Adrenal gland (tissue), 5 donors: ENCODE results near the gene SMS.

Experiments
- POLR2A ChIP-seq, 2 donors: fragments of 450-650 bp; IDR thresholded peaks; one replicate each; pipeline ENCODE4 v1.6.1; 2017; ENCODE audit warnings: antibody characterized with exemption in 2 of 2, mild to moderate bottlenecking in 2 of 2, moderate library complexity in 1 of 2
- TF ChIP-seq, protein P1 (sequence below), 6 experiments: fragments of 450-650 bp in 4 of 6; fragments of 200-600 bp in 2 of 6; sonication (generic) in 1 of 6; IDR thresholded peaks; 1 replicate in 5 of 6; 2 replicates in 1 of 6; pipeline versions ENCODE4 v1.5.1 to v1.8.0; 2016 to 2021; ENCODE audit warnings: antibody characterized with exemption in 6 of 6, mild to moderate bottlenecking in 2 of 6, moderate library complexity in 1 of 6
- donor health status: DM: no; HTN: no; CAD: no.

DNA sequence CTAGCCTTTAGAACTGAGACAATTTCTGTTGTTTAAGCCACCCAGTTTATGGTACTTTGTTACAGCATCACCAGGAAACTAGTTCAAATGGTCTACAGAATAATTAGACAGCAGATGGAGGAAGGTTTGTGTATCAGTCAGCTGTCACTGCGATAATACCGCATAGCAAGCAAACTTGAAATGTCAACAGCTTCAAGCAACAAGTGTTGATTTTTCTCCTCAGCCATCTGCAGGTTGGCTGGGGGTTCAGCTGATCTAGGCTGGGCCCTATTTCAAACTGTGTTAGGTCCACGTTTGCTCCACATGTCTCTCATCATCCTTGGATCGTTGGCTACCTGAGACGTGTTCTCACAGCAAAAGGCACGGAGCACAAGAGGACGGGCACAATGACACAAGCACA is 72.4 kb downstream of the SMS start:
- TF ChIP-seq, protein P1, sequence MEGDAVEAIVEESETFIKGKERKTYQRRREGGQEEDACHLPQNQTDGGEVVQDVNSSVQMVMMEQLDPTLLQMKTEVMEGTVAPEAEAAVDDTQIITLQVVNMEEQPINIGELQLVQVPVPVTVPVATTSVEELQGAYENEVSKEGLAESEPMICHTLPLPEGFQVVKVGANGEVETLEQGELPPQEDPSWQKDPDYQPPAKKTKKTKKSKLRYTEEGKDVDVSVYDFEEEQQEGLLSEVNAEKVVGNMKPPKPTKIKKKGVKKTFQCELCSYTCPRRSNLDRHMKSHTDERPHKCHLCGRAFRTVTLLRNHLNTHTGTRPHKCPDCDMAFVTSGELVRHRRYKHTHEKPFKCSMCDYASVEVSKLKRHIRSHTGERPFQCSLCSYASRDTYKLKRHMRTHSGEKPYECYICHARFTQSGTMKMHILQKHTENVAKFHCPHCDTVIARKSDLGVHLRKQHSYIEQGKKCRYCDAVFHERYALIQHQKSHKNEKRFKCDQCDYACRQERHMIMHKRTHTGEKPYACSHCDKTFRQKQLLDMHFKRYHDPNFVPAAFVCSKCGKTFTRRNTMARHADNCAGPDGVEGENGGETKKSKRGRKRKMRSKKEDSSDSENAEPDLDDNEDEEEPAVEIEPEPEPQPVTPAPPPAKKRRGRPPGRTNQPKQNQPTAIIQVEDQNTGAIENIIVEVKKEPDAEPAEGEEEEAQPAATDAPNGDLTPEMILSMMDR (IDR thresholded peaks at IDR 0.05), result no peak
- no peak for TF ChIP-seq POLR2A (IDR thresholded peaks at IDR 0.05)
